Gastrocnemius medialis (tissue), 4 donors: ENCODE results near the gene YAF2. TPM values are rescaled to one million over a fixed set of nuclear protein-coding genes. Genes with fewer than 3 reads are reported as not detected.
"Not testable (repeated sequence)": the region's sequence is repeated elsewhere in the genome, so short reads cannot be mapped to it uniquely, and the experiment has no call there.

ENCODE experiments used
- ATAC-seq, 2 donors: fragments of 150-250 bp; one replicate each; pipeline ENCODE4 v1.9.1; 2016
- DNase-seq, 2 donors: peaks; one replicate each; pipeline ENCODE4 v3.0.0-alpha.2; 2019
- H3K27ac ChIP-seq, 4 donors: fragments of 200-600 bp; sonication (generic); 1 replicate in 1 of 4; 2 replicates in 3 of 4; pipeline ENCODE4 v1.5.1; 2016 to 2018; ENCODE audit warnings: mild to moderate bottlenecking in 2 of 4, moderate library complexity in 1 of 4
- H3K27me3 ChIP-seq, 3 donors: fragments of 200-600 bp; sonication (generic) in 2 of 3; 1 replicate in 1 of 3; 2 replicates in 2 of 3; pipeline versions ENCODE4 v1.5.1 to v1.6.0; 2016 to 2019; ENCODE audit warnings: mild to moderate bottlenecking in 1 of 3, moderate library complexity in 1 of 3
- H3K36me3 ChIP-seq, 2 donors: fragments of 200-600 bp; sonication (generic) in 1 of 2; one replicate each; pipeline ENCODE4 v1.5.1; 2017 to 2018
- H3K4me1 ChIP-seq, 2 donors: fragments of 200-600 bp; sonication (generic) in 1 of 2; one replicate each; pipeline ENCODE4 v1.5.1; 2016 to 2017; ENCODE audit warnings: mild to moderate bottlenecking in 2 of 2
- H3K4me3 ChIP-seq, 4 donors: fragments of 200-600 bp; sonication (generic) in 3 of 4; 1 replicate in 1 of 4; 2 replicates in 3 of 4; pipeline ENCODE4 v1.5.1; 2016 to 2019; ENCODE audit warnings: mild to moderate bottlenecking in 2 of 4
- H3K9me3 ChIP-seq, 3 donors: fragments of 200-600 bp; sonication (generic) in 2 of 3; 1 replicate in 1 of 3; 2 replicates in 2 of 3; pipeline ENCODE4 v1.5.1; 2016 to 2019
- CTCF ChIP-seq, 5 experiments: fragments of 450-650 bp in 3 of 5; fragments of 200-600 bp in 2 of 5; sonication (generic) in 2 of 5; IDR thresholded peaks in 4 of 5; conservative IDR thresholded peaks in 1 of 5; 1 replicate in 4 of 5; 2 replicates in 1 of 5; pipeline ENCODE4 v1.5.1; 2016 to 2019; ENCODE audit warnings: antibody characterized with exemption in 5 of 5, mild to moderate bottlenecking in 3 of 5, moderate library complexity in 3 of 5
- POLR2A ChIP-seq, 2 donors: fragments of 450-650 bp; IDR thresholded peaks; one replicate each; pipeline ENCODE4 v1.6.1; 2017; ENCODE audit warnings: antibody characterized with exemption in 2 of 2, mild to moderate bottlenecking in 2 of 2, moderate library complexity in 2 of 2
- in situ Hi-C, 4 donors: fragments of 200-750 bp; cut with MboI; loops; one replicate each; pipeline versions ENCODE4 v1.15.0 to v1.8.0; 2017; ENCODE audit warnings: low sequenced_read_pairs in 4 of 4
- intact Hi-C: fragments of 100-400 bp; cut with DNase I; formaldehyde crosslinking; loops from one replicate; pipeline ENCODE4 v1.15.1; 2023; ENCODE audit warnings: low total_unique reads
- total RNA-seq, 4 donors: library from RNA; depleted of rRNA; stranded (reverse); fragments of >200 nt; gene quantifications; one replicate each; pipeline versions ENCODE4 v1.1.0 to v1.2.3, GENCODE V29; 2016

The YAF2 gene
- total RNA-seq, 4 donors from 2014 or later, result 38.5 to 66.9 (median 54.5) TPM

- in situ Hi-C loops, result no loop called here
- no peaks in the 10 kb centered on the region for H3K27me3 ChIP-seq
- H3K9me3 ChIP-seq, result no peaks in the 10 kb centered on the region
- peaks cover 22 to 28% of the 10 kb centered on the region in 2 donors for H3K4me1 ChIP-seq
- no peaks in the 10 kb centered on the region for H3K36me3 ChIP-seq
- no peak for TF ChIP-seq POLR2A (IDR thresholded peaks at IDR 0.05)
- ATAC-seq (no peak), DNase-seq (no peak)
- H3K27ac ChIP-seq, result no peak overlapping the region
- intact Hi-C loops, result no loop called here
- H3K4me3 ChIP-seq, result no peak overlapping the region
Observed at GRCh38 chr12:42221726-42222125, 16.3 kb downstream of the YAF2 start.

GRCh38 chr12:42217656-42218055, 20.4 kb downstream of the YAF2 start:
- in situ Hi-C loops (no loop called here), intact Hi-C loops (no loop called here)
- Histone ChIP-seq H3K27ac (no peak overlapping the region), H3K4me3 (no peak overlapping the region), H3K27me3 (no peaks in the 10 kb centered on the region), H3K36me3 (no peaks in the 10 kb centered on the region), H3K9me3 (no peaks in the 10 kb centered on the region), H3K4me1 (peaks cover 41 to 47% of the 10 kb centered on the region in 2 donors)
- TF ChIP-seq POLR2A (IDR thresholded peaks at IDR 0.05) (no peak), CTCF (IDR thresholded peaks at IDR 0.05 in 4 of 5, conservative IDR thresholded peaks at IDR 0.05 in 1 of 5) (no peak)
- ATAC-seq (no peak), DNase-seq (no peak)

GRCh38 chr12:42216737-42217136, 21.3 kb downstream of the YAF2 start:
- ATAC-seq, result no peak

GRCh38 chr12:42215759-42216158, 22.3 kb downstream of the YAF2 start:
- H3K27me3 ChIP-seq, in situ Hi-C loops, H3K27ac ChIP-seq, H3K36me3 ChIP-seq, intact Hi-C loops, H3K4me3 ChIP-seq, ATAC-seq, DNase-seq, H3K9me3 ChIP-seq: not testable (repeated sequence)
- peaks cover 38 to 42% of the 10 kb centered on the region in 2 donors for H3K4me1 ChIP-seq

More at GRCh38 chr12:42216737-42217136, 21.3 kb downstream of the YAF2 start:
- Histone ChIP-seq H3K27me3 (no peaks in the 10 kb centered on the region), H3K36me3 (no peaks in the 10 kb centered on the region), H3K27ac (no peak overlapping the region), H3K9me3 (no peaks in the 10 kb centered on the region), H3K4me1 (peaks cover 42 to 47% of the 10 kb centered on the region in 2 donors), H3K4me3 (no peak overlapping the region)
- DNase-seq, result no peak
- in situ Hi-C loops, result no loop called here
- intact Hi-C loops, result no loop called here
- no peak for TF ChIP-seq CTCF (IDR thresholded peaks at IDR 0.05 in 4 of 5, conservative IDR thresholded peaks at IDR 0.05 in 1 of 5)
- TF ChIP-seq POLR2A (IDR thresholded peaks at IDR 0.05), result no peak

GRCh38 chr12:42213954-42214426, 24.1 kb downstream of the YAF2 start:
- DNase-seq (peak in 1 of 2 donors; percentile 71), ATAC-seq (peak in 1 of 2 donors; percentile 83)
- Histone ChIP-seq H3K27me3 (no peaks in the 10 kb centered on the region), H3K36me3 (peaks cover 0 to 14% of the 10 kb centered on the region in 2 donors), H3K27ac (peak overlapping the region; percentile 11 to 67 (median 50)), H3K4me1 (peaks cover 32 to 36% of the 10 kb centered on the region in 2 donors), H3K9me3 (no peaks in the 10 kb centered on the region), H3K4me3 (no peak overlapping the region)
- no peak for TF ChIP-seq POLR2A (IDR thresholded peaks at IDR 0.05)
- TF ChIP-seq CTCF (IDR thresholded peaks at IDR 0.05 in 4 of 5, conservative IDR thresholded peaks at IDR 0.05 in 1 of 5), result no peak
- in situ Hi-C loops (no loop called here), intact Hi-C loops (no loop called here)

GRCh38 chr12:42213023-42213422, 25.0 kb downstream of the YAF2 start:
- no peak for TF ChIP-seq CTCF (IDR thresholded peaks at IDR 0.05 in 4 of 5, conservative IDR thresholded peaks at IDR 0.05 in 1 of 5)
- no peak for TF ChIP-seq POLR2A (IDR thresholded peaks at IDR 0.05)
- Histone ChIP-seq H3K9me3 (no peaks in the 10 kb centered on the region), H3K27me3 (no peaks in the 10 kb centered on the region), H3K27ac (peak overlapping the region; percentile 11 to 67 (median 50)), H3K4me1 (peaks cover 26% of the 10 kb centered on the region in 2 donors), H3K4me3 (no peak overlapping the region), H3K36me3 (peaks cover 0 to 14% of the 10 kb centered on the region in 2 donors)
- ATAC-seq, result peak; percentile 83 to 88
- intact Hi-C loops, result no loop called here
- DNase-seq, result peak; percentile 19 to 66
- in situ Hi-C loops, result no loop called here
